HepG2 (cell line): ENCODE data around the gene UBE3B. TPM values are rescaled to one million over a fixed set of nuclear protein-coding genes. Genes with fewer than 3 reads are reported as not detected.

Experiments
- ATAC-seq: fragments of 200-7000 bp; cut with Tn5 transposase; 3 replicates; pipeline ENCODE4 v1.9.1; 2020; ENCODE audit warnings: mild to moderate bottlenecking, moderate library complexity
- BruUV-seq: library from RNA; stranded (reverse); fragments of 400-500 nt; replicated peaks from 2 replicates; lab custom pipeline; 2021; lab: Mats Ljungman, UMichigan
- CTCF ChIA-PET: fragments of 300-600 bp; formaldehyde crosslinking; extraction: SDS; loops from one replicate; lab custom pipeline; 2021; ENCODE audit warnings: low total read pairs, inconsistent platforms, low intra/inter-chr PET ratio; lab: Yijun Ruan, JAX
- POLR2A ChIA-PET: fragments of 350-600 bp; sonication (Branson Sonifier 250); formaldehyde crosslinking; loops from one replicate; lab custom pipeline; 2020; ENCODE audit warnings: antibody characterized with exemption, inconsistent platforms; lab: Yijun Ruan, JAX
- DNase-seq: peaks from one replicate; pipeline ENCODE4 v3.0.0-alpha.2; 2015; ENCODE audit warnings: low spot score
- FAIRE-seq: peaks from 3 replicates; lab custom pipeline; 2011; peaks lifted over from hg19 to GRCh38; lab: Jason Lieb, UNC
- H2AFZ ChIP-seq: one replicate; pipeline ENCODE4 v1.6.1; 2011; ENCODE audit warnings: low read length, inconsistent platforms
- H3K27ac ChIP-seq: fragments of 300-600 bp; 3 replicates; pipeline ENCODE4 v1.8.0; 2011; ENCODE audit warnings: mixed run types, mild to moderate bottlenecking, mixed read lengths, low read length, inconsistent platforms; ENCODE audit not compliant: insufficient read depth; ENCODE audit errors: extremely low read length
- H3K27me3 ChIP-seq, 2 experiments: fragments of 200-600 bp in 1 of 2; 2 replicates in 1 of 2; 3 replicates in 1 of 2; pipeline versions ENCODE4 v1.6.0 to v1.8.0; 2011; ENCODE audit warnings: low read length in 2 of 2, mild to moderate bottlenecking in 2 of 2, moderate library complexity in 2 of 2, inconsistent platforms in 1 of 2; ENCODE audit not compliant: insufficient read depth in 2 of 2, control insufficient read depth in 1 of 2
- H3K36me3 ChIP-seq, 2 experiments: fragments of 200-600 bp in 1 of 2; replicated peaks in 1 of 2; 2 replicates in 1 of 2; 3 replicates in 1 of 2; pipeline versions ENCODE4 v1.5.1 to v1.8.0; 2011; ENCODE audit warnings: low read length in 2 of 2, inconsistent platforms in 1 of 2; ENCODE audit not compliant: insufficient read depth in 2 of 2, control insufficient read depth in 1 of 2
- H3K4me1 ChIP-seq: 2 replicates; pipeline ENCODE4 v1.5.1; 2012; ENCODE audit warnings: low read length, inconsistent platforms; ENCODE audit not compliant: insufficient read depth
- H3K4me2 ChIP-seq: 2 replicates; pipeline ENCODE4 v1.6.0; 2011; ENCODE audit warnings: low read depth, low read length, inconsistent platforms
- H3K4me3 ChIP-seq, 3 experiments: fragments of 200-600 bp in 1 of 3; sonication (generic), shearing (Covaris generic) in 1 of 3; replicated peaks in 1 of 3; 2 replicates each; pipeline ENCODE4 v1.5.1; 2011 to 2016; ENCODE audit warnings: low read length in 3 of 3, inconsistent platforms in 2 of 3, low read depth in 2 of 3, mild to moderate bottlenecking in 2 of 3, control low read depth in 1 of 3, mixed read lengths in 1 of 3; ENCODE audit not compliant: insufficient read depth in 1 of 3
- H3K79me2 ChIP-seq: one replicate; pipeline ENCODE4 v1.6.1; 2011; ENCODE audit warnings: low read length, inconsistent platforms; ENCODE audit not compliant: insufficient read depth
- H3K9ac ChIP-seq: 2 replicates; pipeline ENCODE4 v1.6.0; 2011; ENCODE audit warnings: mild to moderate bottlenecking, low read depth, low read length, inconsistent platforms; ENCODE audit not compliant: insufficient read depth
- H3K9me3 ChIP-seq: 2 replicates; pipeline ENCODE4 v1.5.1; 2012; ENCODE audit warnings: mild to moderate bottlenecking, low read length
- H4K20me1 ChIP-seq: 2 replicates; pipeline ENCODE4 v1.6.0; 2011; ENCODE audit warnings: inconsistent platforms, mild to moderate bottlenecking, low read length, moderate library complexity; ENCODE audit not compliant: insufficient read depth
- GPN1 ChIP-seq: sonication (generic); formaldehyde crosslinking; IDR thresholded peaks from 2 replicates; pipeline ENCODE4 v1.5.1; 2020; ENCODE audit warnings: missing genetic modification reagents, borderline replicate concordance
- HNF4A ChIP-seq: sonication (generic); formaldehyde crosslinking; IDR thresholded peaks from 2 replicates; pipeline ENCODE4 v1.4.0; 2020; ENCODE audit warnings: missing genetic modification reagents
- PRDM4 ChIP-seq: sonication (generic); formaldehyde crosslinking; IDR thresholded peaks from 2 replicates; pipeline ENCODE4 v1.9.0; 2021; ENCODE audit warnings: missing genetic modification reagents, borderline replicate concordance
- RARA ChIP-seq: IDR thresholded peaks from 2 replicates; pipeline ENCODE4 v1.6.1; 2016; ENCODE audit warnings: missing genetic modification reagents, missing compliant biosample characterization
- RXRA ChIP-seq: sonication (generic); formaldehyde crosslinking; IDR thresholded peaks from 2 replicates; pipeline ENCODE4 v1.5.1; 2020; ENCODE audit warnings: missing genetic modification reagents
- SKI ChIP-seq: fragments of 450-650 bp; IDR thresholded peaks from one replicate; pipeline ENCODE4 v1.6.1; 2018; ENCODE audit warnings: mild to moderate bottlenecking; ENCODE audit not compliant: partially characterized antibody
- SMARCE1 ChIP-seq: fragments of 450-650 bp; IDR thresholded peaks from 2 replicates; pipeline ENCODE4 v1.6.1; 2017; ENCODE audit warnings: borderline replicate concordance
- STAG1 ChIP-seq: sonication (generic); formaldehyde crosslinking; IDR thresholded peaks from 2 replicates; pipeline ENCODE4 v1.4.0; 2020; ENCODE audit warnings: missing genetic modification reagents
- ZFP91 ChIP-seq: sonication (generic); formaldehyde crosslinking; IDR thresholded peaks from 2 replicates; pipeline ENCODE4 v1.9.0; 2022; ENCODE audit warnings: missing genetic modification reagents, mild to moderate bottlenecking, borderline replicate concordance
- ZMYM4 ChIP-seq: sonication (generic); formaldehyde crosslinking; IDR thresholded peaks from 2 replicates; pipeline ENCODE4 v1.8.1; 2023; ENCODE audit warnings: mild to moderate bottlenecking, missing genetic modification reagents
- WGBS: methylation state at CpG from one replicate; pipeline ENCODE4 v1.1.6; 2017; ENCODE audit warnings: low lambda C conversion rate; 5-methylcytosine and 5-hydroxymethylcytosine counted together
- in situ Hi-C: cut with HindIII; loops from 2 replicates; pipeline ENCODE4 v1.10.0; 2017; ENCODE audit warnings: low pct_unique_long_range_greater_than_20kb; ENCODE audit not compliant: extremely low pct_ligation_motif_present
- intact Hi-C: fragments of 100-400 bp; cut with micrococcal nuclease; formaldehyde crosslinking; loops from one replicate; pipeline ENCODE4 v1.10.0; 2022; ENCODE audit not compliant: unreplicated experiment
- polyA plus RNA-seq, 8 experiments: library from polyadenylated mRNA; depleted of rRNA in 3 of 8; stranded (reverse) in 7 of 8; unstranded in 1 of 8; fragments of >200 nt; fragmentation: Illumina TruSeq in 4 of 8; extraction: Trizol in 4 of 8; gene quantifications; 2 replicates each; pipeline versions ENCODE4 v1.2.1 to v1.2.3, GENCODE V29; 2011 to 2016; ENCODE audit warnings: low read depth in 4 of 8, missing spikeins in 1 of 8, mixed read lengths in 1 of 8; ENCODE audit not compliant: insufficient read depth in 1 of 8
- total RNA-seq, 5 experiments: library from RNA; depleted of rRNA; stranded (reverse); fragments of >200 nt; fragmentation: Illumina TruSeq; extraction: Trizol; gene quantifications; 2 replicates each; pipeline ENCODE4 v1.2.3, GENCODE V29; 2016; ENCODE audit warnings: low read depth in 1 of 5

The UBE3B gene
- total and polyA plus RNA-seq, 2 of the 13 experiments (the other 11 are each of a cell fraction or from before 2014, with no cell fraction given) = 22.7 to 25.3 TPM

DNA sequence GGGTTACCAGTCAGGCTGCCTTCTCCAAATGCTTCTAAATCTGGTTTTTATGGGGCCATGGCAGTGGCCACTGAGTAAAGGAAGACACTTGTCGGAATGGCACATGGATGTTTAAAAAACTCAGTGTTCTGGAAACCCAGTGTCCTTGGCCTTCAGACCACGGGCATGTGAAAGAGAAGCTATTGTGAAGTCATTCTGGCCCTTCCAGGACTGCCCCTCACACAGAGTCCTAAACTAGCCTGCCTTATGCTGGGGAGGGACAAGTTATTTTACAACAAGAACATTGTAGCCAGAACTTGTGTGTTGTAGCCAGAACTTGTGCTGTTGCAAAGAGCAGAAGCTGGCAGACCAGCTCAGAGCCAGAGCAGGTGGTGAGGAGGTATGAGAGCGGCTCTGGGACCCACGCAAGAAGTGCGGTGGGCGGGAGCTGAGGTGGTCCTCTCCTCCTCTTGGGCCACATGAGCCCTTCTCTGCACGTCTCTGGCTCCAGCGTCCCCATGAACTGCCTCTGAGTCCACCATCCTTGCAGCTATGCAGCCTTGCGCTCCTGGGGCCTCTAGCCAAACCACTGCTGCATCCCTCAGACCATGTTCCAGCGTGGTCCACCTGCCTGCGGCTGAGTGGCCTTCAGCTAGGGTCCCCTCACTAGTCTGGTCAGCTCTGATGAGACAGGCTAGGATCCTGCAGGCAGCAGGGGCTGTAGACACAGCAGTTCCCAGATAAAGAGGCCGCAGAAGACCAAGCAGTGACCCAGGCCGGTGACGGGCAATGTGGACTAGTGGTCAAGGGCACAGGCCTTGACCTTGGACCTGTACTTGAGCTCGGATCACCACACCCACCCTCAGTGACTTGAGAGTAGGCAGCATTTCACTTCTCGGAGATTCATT lies 63.3 kb downstream of the UBE3B start (continued):
- no peak for TF ChIP-seq PRDM4 (CRISPR knock-in tag)
- peak; percentile 47; the same call in 1 of the 2 replicates for TF ChIP-seq ZFP91 (CRISPR knock-in tag)
- TF ChIP-seq ZMYM4 = no peak
- 0 out of 2 replicates have a peak, but pooled peaks have one; percentile 14 for TF ChIP-seq GPN1
- 0 out of 2 replicates have a peak, but pooled peaks have one; percentile 35 for TF ChIP-seq RXRA (CRISPR knock-in tag)
- TF ChIP-seq SKI = peak; percentile 68
- TF ChIP-seq HNF4A = peak; percentile 41; the same call in 1 of the 2 replicates
- TF ChIP-seq RARA = peak; percentile 70

GRCh38 chr12:109541413-109541726 lies 63.9 kb downstream of the UBE3B start:
- intact Hi-C loops = no loop called here
- no peaks in the 10 kb centered on the region for H3K79me2 ChIP-seq
- no peak overlapping the region for H3K4me2 ChIP-seq
- no peak for DNase-seq
- CTCF ChIA-PET = no interaction called here
- in situ Hi-C loops = no loop called here
- no peak for ATAC-seq
- H3K27ac ChIP-seq = no peak overlapping the region
- H3K4me3 ChIP-seq = no peak overlapping the region
- TF ChIP-seq STAG1 (0 out of 2 replicates have a peak, but pooled peaks have one; percentile 14), SMARCE1 (no peak)
- no peak overlapping the region for H3K9ac ChIP-seq
- POLR2A ChIA-PET = interaction anchor here (0.9 to 1.4 kb wide), 2 partner anchors 19 to 232 kb away, joined by 3 to 4 read pairs; no protein-coding TSS in a partner anchor
- peaks cover 42% of the 10 kb centered on the region for H3K4me1 ChIP-seq
- no peak for FAIRE-seq
- H2AFZ ChIP-seq = no peak overlapping the region
- H3K9me3 ChIP-seq = no peaks in the 10 kb centered on the region
- H3K27me3 ChIP-seq = peaks cover 5% of the 10 kb centered on the region in 2 experiments; a peak in 3 of 5 replicates
- no TSS peak for BruUV-seq
- WGBS = 33% methylated on average over 4 of the region's 4 CpGs
- no peaks in the 10 kb centered on the region for H4K20me1 ChIP-seq
- no peaks in the 10 kb centered on the region for H3K36me3 ChIP-seq
